ENCODE data around the gene HOXA6.
A peak's percentile ranks its signal among the peaks of the same experiment; 100 is the strongest.

HOXA6 gene

GRCh38 chr7:27173511-27173955 is 26.0 kb upstream of the HOXA6 start:
- peak overlapping the region; percentile 68 to 91 for H3K4me3 ChIP-seq
- peak; percentile 25 to 81 for DNase-seq
- intact Hi-C loops (cut with DNase I; ENCODE audit: low total_unique reads), result loop anchor here (5.0 kb wide), 1 partner anchor 976 kb away; no protein-coding TSS in a partner anchor
- H3K27ac ChIP-seq, result peak overlapping the region; percentile 96 to 97
- H3K4me1 ChIP-seq, result peaks cover 0 to 33% (median 10%) of the 10 kb centered on the region in 4 donors
- H3K36me3 ChIP-seq, result no peaks in the 10 kb centered on the region
- H3K27me3 ChIP-seq, result no peaks in the 10 kb centered on the region
- TF ChIP-seq CTCF (IDR thresholded peaks at IDR 0.05), result no peak
- H3K9me3 ChIP-seq, result no peaks in the 10 kb centered on the region

GRCh38 chr7:27172823-27173510 is 25.4 kb upstream of the HOXA6 start:
- intact Hi-C loops (cut with DNase I; ENCODE audit: low total_unique reads), result loop anchor here (5.0 kb wide), 1 partner anchor 976 kb away; no protein-coding TSS in a partner anchor
- H3K4me3 ChIP-seq, result peak overlapping the region; percentile 68 to 91
- DNase-seq, result peak; percentile 85 to 95
- peaks cover 0 to 37% (median 10%) of the 10 kb centered on the region in 4 donors for H3K4me1 ChIP-seq
- no peak for TF ChIP-seq CTCF (IDR thresholded peaks at IDR 0.05)
- H3K27ac ChIP-seq, result peak overlapping the region; percentile 96 to 97
- H3K36me3 ChIP-seq, result no peaks in the 10 kb centered on the region
- no peaks in the 10 kb centered on the region for H3K27me3 ChIP-seq
- no peaks in the 10 kb centered on the region for H3K9me3 ChIP-seq

GRCh38 chr7:27172315-27172774 is 24.8 kb upstream of the HOXA6 start:
- peaks cover 0 to 41% (median 12%) of the 10 kb centered on the region in 4 donors for H3K4me1 ChIP-seq
- no peaks in the 10 kb centered on the region for H3K27me3 ChIP-seq
- TF ChIP-seq CTCF (IDR thresholded peaks at IDR 0.05), result no peak
- intact Hi-C loops (cut with DNase I; ENCODE audit: low total_unique reads), result loop anchor here (5.0 kb wide), 1 partner anchor 975 kb away; no protein-coding TSS in a partner anchor
- no peaks in the 10 kb centered on the region for H3K36me3 ChIP-seq
- peak; percentile 34 to 73 for DNase-seq
- H3K27ac ChIP-seq, result peak overlapping the region; percentile 96 to 97
- no peaks in the 10 kb centered on the region for H3K9me3 ChIP-seq
- H3K4me3 ChIP-seq, result peak overlapping the region; percentile 68 to 91

GRCh38 chr7:27171637-27172314 is 24.2 kb upstream of the HOXA6 start:
- Histone ChIP-seq H3K4me1 (peaks cover 0 to 41% (median 12%) of the 10 kb centered on the region in 4 donors), H3K4me3 (peak overlapping the region; percentile 68 to 91), H3K27ac (peak overlapping the region; percentile 96 to 97), H3K27me3 (no peaks in the 10 kb centered on the region), H3K9me3 (no peaks in the 10 kb centered on the region), H3K36me3 (no peaks in the 10 kb centered on the region)
- peak; percentile 24 to 70 for DNase-seq
- intact Hi-C loops (cut with DNase I; ENCODE audit: low total_unique reads), result loop anchor here (5.0 kb wide), 1 partner anchor 974 kb away; no protein-coding TSS in a partner anchor
- no peak for TF ChIP-seq CTCF (IDR thresholded peaks at IDR 0.05)

GRCh38 chr7:27171325-27171636 is 23.7 kb upstream of the HOXA6 start:
- Histone ChIP-seq H3K27ac (peak overlapping the region; percentile 96 to 97), H3K4me1 (peaks cover 0 to 42% (median 12%) of the 10 kb centered on the region in 4 donors), H3K27me3 (no peaks in the 10 kb centered on the region), H3K4me3 (peak overlapping the region; percentile 68 to 91), H3K9me3 (no peaks in the 10 kb centered on the region), H3K36me3 (no peaks in the 10 kb centered on the region)
- intact Hi-C loops (cut with DNase I; ENCODE audit: low total_unique reads), result loop anchor here (5.0 kb wide), 1 partner anchor 974 kb away; no protein-coding TSS in a partner anchor
- TF ChIP-seq CTCF (IDR thresholded peaks at IDR 0.05), result no peak
- peak; percentile 40 to 74 for DNase-seq

Data from tibial artery (tissue), 4 donors.